ENCODE measurements around the gene HIRA.

- TF ChIP-seq EZH2 (IDR thresholded peaks at IDR 0.05; ENCODE audit: borderline replicate concordance, low read depth, low read length, poor library complexity, severe bottlenecking) (no peak), CTCF (conservative IDR thresholded peaks at IDR 0.05; ENCODE audit: low read depth, low read length) (no peak)
Observed at GRCh38 chr22:19450363-19451175, 19.0 kb upstream of the HIRA start.
